ENCODE results near the gene HOXD1. TPM values are rescaled to one million over a fixed set of nuclear protein-coding genes. Genes with fewer than 3 reads are reported as not detected.

HOXD1 gene
- total RNA-seq, 1 donor from 2014 or later, result not detected

DNA sequence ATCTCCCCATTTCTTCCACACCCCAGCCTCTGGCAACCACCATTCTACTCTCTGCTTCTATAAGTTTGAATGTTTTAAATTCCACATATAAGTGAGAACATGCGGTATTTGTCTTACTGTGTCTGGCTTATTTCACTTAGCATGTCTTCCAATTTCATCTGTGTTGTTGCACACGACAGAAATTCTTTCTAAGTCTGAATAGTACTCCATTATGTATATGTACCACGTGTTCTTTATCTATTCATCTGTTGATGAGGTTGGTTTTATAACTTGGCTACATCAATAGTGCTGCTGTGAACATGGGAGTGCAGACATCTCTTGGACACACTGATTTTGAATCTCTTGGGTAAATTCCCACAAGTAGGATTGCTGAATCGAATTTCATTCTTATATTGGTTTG lies 49.0 kb downstream of the HOXD1 start:
- H3K4me3 Mint-ChIP-seq (ENCODE audit: unreplicated experiment), result no peak overlapping the region
- H3K27ac Mint-ChIP-seq (ENCODE audit: unreplicated experiment), result no peak overlapping the region
- H3K27me3 Mint-ChIP-seq (ENCODE audit: low read depth), result peaks cover 10% of the 10 kb centered on the region
- H3K9me3 Mint-ChIP-seq (ENCODE audit: low read depth), result no peaks in the 10 kb centered on the region
- TF ChIP-seq, protein P1, sequence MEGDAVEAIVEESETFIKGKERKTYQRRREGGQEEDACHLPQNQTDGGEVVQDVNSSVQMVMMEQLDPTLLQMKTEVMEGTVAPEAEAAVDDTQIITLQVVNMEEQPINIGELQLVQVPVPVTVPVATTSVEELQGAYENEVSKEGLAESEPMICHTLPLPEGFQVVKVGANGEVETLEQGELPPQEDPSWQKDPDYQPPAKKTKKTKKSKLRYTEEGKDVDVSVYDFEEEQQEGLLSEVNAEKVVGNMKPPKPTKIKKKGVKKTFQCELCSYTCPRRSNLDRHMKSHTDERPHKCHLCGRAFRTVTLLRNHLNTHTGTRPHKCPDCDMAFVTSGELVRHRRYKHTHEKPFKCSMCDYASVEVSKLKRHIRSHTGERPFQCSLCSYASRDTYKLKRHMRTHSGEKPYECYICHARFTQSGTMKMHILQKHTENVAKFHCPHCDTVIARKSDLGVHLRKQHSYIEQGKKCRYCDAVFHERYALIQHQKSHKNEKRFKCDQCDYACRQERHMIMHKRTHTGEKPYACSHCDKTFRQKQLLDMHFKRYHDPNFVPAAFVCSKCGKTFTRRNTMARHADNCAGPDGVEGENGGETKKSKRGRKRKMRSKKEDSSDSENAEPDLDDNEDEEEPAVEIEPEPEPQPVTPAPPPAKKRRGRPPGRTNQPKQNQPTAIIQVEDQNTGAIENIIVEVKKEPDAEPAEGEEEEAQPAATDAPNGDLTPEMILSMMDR (IDR thresholded peaks at IDR 0.05), result no peak
- H3K36me3 Mint-ChIP-seq (ENCODE audit: low read depth), result no peaks in the 10 kb centered on the region
- DNase-seq (ENCODE audit: low spot score), result no peak
- no peaks in the 10 kb centered on the region for H3K4me1 Mint-ChIP-seq (ENCODE audit: low read depth)

DNA sequence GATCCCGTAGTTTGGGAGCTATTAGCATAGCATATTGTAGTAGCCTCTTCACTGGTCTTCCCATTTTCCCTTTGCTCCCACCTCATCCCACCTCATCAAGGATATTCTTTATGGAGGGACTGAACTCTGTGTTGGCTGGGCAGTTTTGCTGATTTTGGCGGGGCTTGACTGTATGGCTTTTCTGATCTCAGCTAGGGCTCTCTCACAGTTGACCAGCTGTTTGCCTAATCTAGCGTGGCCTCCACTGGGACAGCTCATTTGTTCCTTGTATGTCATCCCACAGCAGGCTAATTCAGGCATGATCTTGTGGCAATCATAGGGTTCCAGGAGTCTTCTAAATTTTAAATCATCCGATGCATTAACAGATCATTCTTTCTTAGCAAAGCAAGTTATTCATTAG lies 50.6 kb downstream of the HOXD1 start:
- Mint-ChIP-seq H3K27me3 (ENCODE audit: low read depth) (peaks cover 9% of the 10 kb centered on the region), H3K9me3 (ENCODE audit: low read depth) (no peaks in the 10 kb centered on the region), H3K36me3 (ENCODE audit: low read depth) (no peaks in the 10 kb centered on the region), H3K4me3 (ENCODE audit: unreplicated experiment) (no peak overlapping the region), H3K4me1 (ENCODE audit: low read depth) (no peaks in the 10 kb centered on the region), H3K27ac (ENCODE audit: unreplicated experiment) (no peak overlapping the region)
- DNase-seq (ENCODE audit: low spot score), result no peak
- TF ChIP-seq, protein P1 (IDR thresholded peaks at IDR 0.05), result no peak

DNA sequence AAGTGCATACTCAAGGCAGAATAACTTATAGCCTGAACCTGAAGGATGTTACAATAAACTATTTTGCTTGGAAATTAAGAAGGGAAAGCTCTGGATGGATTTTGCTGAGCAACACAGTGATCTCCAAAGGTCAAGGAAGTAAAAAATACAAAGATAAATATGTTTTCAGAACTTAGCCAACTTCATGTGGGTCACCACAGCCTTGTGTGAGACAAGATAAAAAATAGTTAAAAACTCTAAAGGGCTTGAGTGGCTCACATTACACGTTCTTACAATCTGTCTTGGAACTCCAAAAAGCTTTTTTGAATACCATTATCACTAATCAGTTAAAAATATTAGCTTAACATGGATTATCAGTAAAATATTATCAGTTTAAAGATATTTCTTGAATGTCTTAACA lies 51.8 kb downstream of the HOXD1 start:
- TF ChIP-seq, protein P1 (IDR thresholded peaks at IDR 0.05), result no peak

More for the DNA sequence above, 51.8 kb downstream of the HOXD1 start:
- H3K27ac Mint-ChIP-seq (ENCODE audit: unreplicated experiment), result no peak overlapping the region
- peaks cover 9% of the 10 kb centered on the region for H3K27me3 Mint-ChIP-seq (ENCODE audit: low read depth)
- no peaks in the 10 kb centered on the region for H3K36me3 Mint-ChIP-seq (ENCODE audit: low read depth)
- no peaks in the 10 kb centered on the region for H3K4me1 Mint-ChIP-seq (ENCODE audit: low read depth)
- DNase-seq (ENCODE audit: low spot score), result no peak
- H3K4me3 Mint-ChIP-seq (ENCODE audit: unreplicated experiment), result no peak overlapping the region
- no peaks in the 10 kb centered on the region for H3K9me3 Mint-ChIP-seq (ENCODE audit: low read depth)

Small RNA genes lying within 50 kb of the gene (microRNA-seq; reads per million reads assigned to microRNA genes)
- gene MIR10B (ENCODE audit: borderline number of aligned reads), result 6.6 reads per million, percentile 9 among the genes with 10 or more reads in this experiment

Other genes with a start within 250 kb of the HOXD1 start
- gene LNPK, start 186.4 kb upstream of the HOXD1 start, total RNA-seq, result 51.0 to 59.5 TPM (median 53.3 TPM) in 3 replicates
- not detected in 3 replicates for gene EVX2, start 104.7 kb upstream of the HOXD1 start, total RNA-seq
- gene HOXD13, start 95.9 kb upstream of the HOXD1 start, total RNA-seq, result not detected in 3 replicates
- gene HOXD12, start 88.9 kb upstream of the HOXD1 start, total RNA-seq, result not detected in 3 replicates
- gene HOXD11, start 81.4 kb upstream of the HOXD1 start, total RNA-seq, result not detected in 3 replicates
- not detected in 3 replicates for gene HOXD10, start 71.9 kb upstream of the HOXD1 start, total RNA-seq
- not detected in 3 replicates for gene HOXD9, start 65.9 kb upstream of the HOXD1 start, total RNA-seq
- not detected in 3 replicates for gene HOXD8, start 59.0 kb upstream of the HOXD1 start, total RNA-seq
- gene HOXD4, start 37.1 kb upstream of the HOXD1 start, total RNA-seq, result not detected in 3 replicates
- gene HOXD3, start 31.4 kb upstream of the HOXD1 start, total RNA-seq, result not detected in 3 replicates
- gene MTX2, start 80.8 kb downstream of the HOXD1 start, total RNA-seq, result 19.4 to 21.3 TPM (median 19.5 TPM) in 3 replicates